Endothelial cell (in vitro differentiated cells): Measurements from ENCODE around the gene TBC1D24. TPM values are rescaled to one million over a fixed set of nuclear protein-coding genes. Genes with fewer than 3 reads are reported as not detected.
"Not testable (repeated sequence)": the region's sequence is repeated elsewhere in the genome, so short reads cannot be mapped to it uniquely, and the experiment has no call there.

ENCODE experiments used
- DNase-seq: peaks from one replicate; pipeline ENCODE4 v3.0.0; 2021; ENCODE audit warnings: low spot score
- H3K27ac Mint-ChIP-seq: one replicate; pipeline ENCODE4 v1.8.0; 2021; ENCODE audit warnings: mixed read lengths, inconsistent platforms; ENCODE audit not compliant: unreplicated experiment
- H3K27me3 Mint-ChIP-seq: one replicate; pipeline ENCODE4 v1.8.0; 2021; ENCODE audit warnings: mild to moderate bottlenecking, moderate library complexity, mixed read lengths, inconsistent platforms; ENCODE audit not compliant: unreplicated experiment
- H3K36me3 Mint-ChIP-seq: one replicate; pipeline ENCODE4 v1.8.0; 2021; ENCODE audit warnings: mild to moderate bottlenecking, low read depth, mixed read lengths, inconsistent platforms; ENCODE audit not compliant: unreplicated experiment
- H3K4me1 Mint-ChIP-seq: one replicate; pipeline ENCODE4 v1.8.0; 2021; ENCODE audit warnings: mild to moderate bottlenecking, mixed read lengths, inconsistent platforms; ENCODE audit not compliant: unreplicated experiment
- H3K4me3 Mint-ChIP-seq: one replicate; pipeline ENCODE4 v1.8.0; 2021; ENCODE audit warnings: mild to moderate bottlenecking, mixed read lengths, inconsistent platforms; ENCODE audit not compliant: unreplicated experiment
- H3K9me3 Mint-ChIP-seq: one replicate; pipeline ENCODE4 v1.8.0; 2021; ENCODE audit warnings: mixed read lengths, inconsistent platforms; ENCODE audit not compliant: unreplicated experiment
- total RNA-seq: library from RNA; stranded (reverse); fragmentation: NEBNext Ultra II Directional; extraction: Animal tissue kit (Norgen Biotek cat#: 25700); gene quantifications from one replicate; pipeline ENCODE4 v1.2.1, GENCODE V29; 2021; ENCODE audit not compliant: unreplicated experiment
- TF ChIP-seq, protein P1 (sequence below): fragments of 200-600 bp; sonication (generic); IDR thresholded peaks from one replicate; pipeline ENCODE4 v1.5.0; 2021; ENCODE audit warnings: antibody characterized with exemption; ENCODE audit not compliant: unreplicated experiment

The TBC1D24 gene
- total RNA-seq, 1 donor from 2014 or later: 17.3 TPM

DNA sequence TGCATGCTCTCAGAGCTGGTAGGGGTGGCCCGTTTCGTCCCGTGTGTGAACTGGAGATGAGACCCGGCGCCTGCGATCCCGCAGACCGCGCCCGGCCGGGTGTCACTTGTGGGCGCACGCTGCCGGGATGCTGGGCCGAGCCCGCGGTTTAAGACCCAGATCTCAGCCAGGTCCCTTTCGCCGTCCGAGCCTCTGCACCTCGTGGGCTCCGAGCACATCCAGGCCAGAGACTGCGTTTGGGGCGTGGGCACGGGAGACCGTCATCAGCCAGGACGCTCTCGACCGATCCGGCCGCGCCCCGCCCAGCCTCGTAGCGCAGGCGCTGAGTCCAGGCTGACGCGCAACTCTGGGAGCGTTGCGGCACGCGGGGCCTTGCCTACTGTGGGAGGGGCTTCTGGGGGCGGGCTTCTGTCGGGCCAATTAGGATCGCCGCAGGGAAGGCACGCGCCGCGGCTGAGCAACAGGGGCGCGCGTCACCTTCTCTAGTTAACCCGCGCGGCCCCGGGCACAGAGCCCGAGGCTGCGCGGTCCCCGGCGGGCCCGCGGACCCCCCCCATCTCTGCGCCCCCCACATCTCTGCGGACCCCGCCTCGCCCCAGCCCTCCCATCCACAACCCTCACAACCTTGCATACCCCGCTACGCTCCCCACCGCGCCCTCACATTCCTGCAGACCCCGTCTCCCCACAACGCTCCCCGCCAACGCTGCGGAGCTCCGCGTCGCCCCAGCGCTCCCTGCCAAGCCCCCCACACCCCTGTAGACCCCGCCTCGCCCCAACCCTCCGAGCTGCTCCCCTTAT is 57.0 kb downstream of the TBC1D24 start:
- peak; percentile 93 for DNase-seq
- H3K27me3 Mint-ChIP-seq: peaks cover 19% of the 10 kb centered on the region
- peaks cover 3% of the 10 kb centered on the region for H3K4me1 Mint-ChIP-seq
- peak overlapping the region; percentile 95 for H3K4me3 Mint-ChIP-seq
- no peaks in the 10 kb centered on the region for H3K9me3 Mint-ChIP-seq
- no peaks in the 10 kb centered on the region for H3K36me3 Mint-ChIP-seq
- TF ChIP-seq, protein P1, sequence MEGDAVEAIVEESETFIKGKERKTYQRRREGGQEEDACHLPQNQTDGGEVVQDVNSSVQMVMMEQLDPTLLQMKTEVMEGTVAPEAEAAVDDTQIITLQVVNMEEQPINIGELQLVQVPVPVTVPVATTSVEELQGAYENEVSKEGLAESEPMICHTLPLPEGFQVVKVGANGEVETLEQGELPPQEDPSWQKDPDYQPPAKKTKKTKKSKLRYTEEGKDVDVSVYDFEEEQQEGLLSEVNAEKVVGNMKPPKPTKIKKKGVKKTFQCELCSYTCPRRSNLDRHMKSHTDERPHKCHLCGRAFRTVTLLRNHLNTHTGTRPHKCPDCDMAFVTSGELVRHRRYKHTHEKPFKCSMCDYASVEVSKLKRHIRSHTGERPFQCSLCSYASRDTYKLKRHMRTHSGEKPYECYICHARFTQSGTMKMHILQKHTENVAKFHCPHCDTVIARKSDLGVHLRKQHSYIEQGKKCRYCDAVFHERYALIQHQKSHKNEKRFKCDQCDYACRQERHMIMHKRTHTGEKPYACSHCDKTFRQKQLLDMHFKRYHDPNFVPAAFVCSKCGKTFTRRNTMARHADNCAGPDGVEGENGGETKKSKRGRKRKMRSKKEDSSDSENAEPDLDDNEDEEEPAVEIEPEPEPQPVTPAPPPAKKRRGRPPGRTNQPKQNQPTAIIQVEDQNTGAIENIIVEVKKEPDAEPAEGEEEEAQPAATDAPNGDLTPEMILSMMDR: no peak
- no peak overlapping the region for H3K27ac Mint-ChIP-seq

GRCh38 chr16:2532494-2533141 is 57.7 kb downstream of the TBC1D24 start:
- Mint-ChIP-seq H3K36me3 (no peaks in the 10 kb centered on the region), H3K27ac (peak overlapping the region; percentile 52), H3K4me1 (peaks cover 3% of the 10 kb centered on the region)

DNA sequence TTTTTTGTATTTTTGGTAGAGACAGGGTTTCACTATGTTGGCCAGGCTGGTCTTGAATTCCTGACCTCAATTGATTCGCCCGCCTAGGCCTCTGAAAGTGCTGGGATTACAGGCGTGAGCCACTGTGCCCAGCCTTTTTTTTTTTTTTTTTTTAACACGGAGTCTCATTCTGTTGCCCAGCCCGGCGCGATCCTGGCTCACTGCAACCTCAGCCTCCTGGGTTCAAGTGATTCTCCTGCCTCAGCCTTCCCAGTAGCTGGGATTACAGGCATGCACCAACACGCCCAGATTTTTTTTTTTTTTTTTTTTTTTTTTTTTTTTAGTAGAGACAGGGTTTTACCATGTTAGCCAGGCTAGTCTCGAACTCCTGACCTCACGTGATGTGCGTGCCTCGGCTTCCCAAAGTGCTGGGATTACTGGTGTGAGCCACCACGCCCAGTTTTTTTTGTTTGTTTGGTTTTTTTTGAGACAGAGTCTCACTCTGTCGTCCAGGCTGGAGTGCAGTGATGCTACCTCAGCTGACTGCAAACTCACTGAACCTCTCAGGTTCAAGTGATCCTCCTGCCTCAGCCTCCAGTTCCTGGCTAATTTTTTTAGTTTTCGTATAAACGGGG is 58.3 kb downstream of the TBC1D24 start:
- not testable (repeated sequence) for H3K4me1 Mint-ChIP-seq, H3K36me3 Mint-ChIP-seq, DNase-seq, H3K9me3 Mint-ChIP-seq
- H3K27ac Mint-ChIP-seq: peak overlapping the region; percentile 52
- peak overlapping the region; percentile 95 for H3K4me3 Mint-ChIP-seq
- peaks cover 22% of the 10 kb centered on the region for H3K27me3 Mint-ChIP-seq

More at GRCh38 chr16:2532494-2533141, 57.7 kb downstream of the TBC1D24 start:
- TF ChIP-seq, protein P1: no peak
- DNase-seq: no peak
- Mint-ChIP-seq H3K9me3 (no peaks in the 10 kb centered on the region), H3K27me3 (peaks cover 22% of the 10 kb centered on the region), H3K4me3 (peak overlapping the region; percentile 95)

GRCh38 chr16:2533912-2534311 is 59.0 kb downstream of the TBC1D24 start:
- TF ChIP-seq, protein P1: no peak
- no peak for DNase-seq
- Mint-ChIP-seq H3K27me3 (peaks cover 24% of the 10 kb centered on the region), H3K36me3 (no peaks in the 10 kb centered on the region), H3K4me3 (peak overlapping the region; percentile 67), H3K27ac (no peak overlapping the region), H3K9me3 (no peaks in the 10 kb centered on the region), H3K4me1 (peaks cover 6% of the 10 kb centered on the region)

DNA sequence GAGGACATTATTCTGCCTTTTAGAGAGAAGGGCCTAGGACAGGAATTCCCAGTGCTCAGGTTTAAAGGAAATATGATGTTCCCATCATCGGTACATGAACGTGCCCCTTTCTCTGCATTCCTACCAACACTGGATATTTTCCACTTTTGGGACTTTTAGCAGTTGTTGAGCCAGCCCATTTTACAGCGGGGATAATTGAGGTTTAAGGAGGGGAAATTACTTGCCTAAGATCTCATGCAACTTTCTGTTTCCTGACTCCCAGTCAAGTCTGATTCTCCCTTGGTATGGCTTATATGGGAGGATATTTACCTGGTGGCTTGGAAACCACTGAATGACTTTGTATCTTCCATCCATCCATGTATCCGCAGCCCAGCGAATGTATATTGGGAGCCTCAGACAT is 59.4 kb downstream of the TBC1D24 start:
- Mint-ChIP-seq H3K27ac (peak overlapping the region; percentile 61), H3K27me3 (peaks cover 24% of the 10 kb centered on the region)
- DNase-seq, H3K4me1 Mint-ChIP-seq, H3K36me3 Mint-ChIP-seq, H3K4me3 Mint-ChIP-seq, H3K9me3 Mint-ChIP-seq: not testable (repeated sequence)
